Measurements from ENCODE around the gene SLC15A3. TPM values are rescaled to one million over a fixed set of nuclear protein-coding genes. Genes with fewer than 3 reads are reported as not detected.

The SLC15A3 gene
- total RNA-seq, 4 donors from 2014 or later, result 5.9 to 44.5 (median 28.7) TPM

DNA sequence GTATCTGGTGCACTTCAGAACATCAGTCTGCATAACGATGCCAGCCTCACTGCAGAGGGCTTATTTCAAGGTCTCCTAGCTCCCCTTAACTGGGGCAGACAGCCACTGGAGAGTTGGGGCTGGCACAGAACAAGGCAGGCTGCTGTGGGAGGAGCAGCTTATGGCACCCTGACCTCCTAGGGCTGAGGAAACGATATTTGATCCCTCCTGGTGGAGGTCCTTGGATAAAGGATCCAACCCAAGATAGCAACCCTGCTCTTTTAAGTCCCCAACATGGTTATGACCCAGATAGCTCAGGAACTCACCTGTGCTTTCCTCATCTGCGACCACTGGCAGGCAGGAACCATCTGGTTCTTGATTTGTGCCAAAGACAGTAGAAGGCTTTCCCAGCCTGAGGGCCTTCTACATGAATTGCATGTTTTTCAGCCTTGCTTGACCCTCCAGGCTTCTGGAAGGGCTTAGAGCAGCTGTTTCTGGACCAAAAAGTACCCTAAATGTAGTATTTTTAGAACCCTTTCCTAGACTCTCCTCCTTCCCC lies 35.2 kb downstream of the SLC15A3 start:
- no peak for TF ChIP-seq POLR2A (IDR thresholded peaks at IDR 0.05)
- TF ChIP-seq, protein P1, sequence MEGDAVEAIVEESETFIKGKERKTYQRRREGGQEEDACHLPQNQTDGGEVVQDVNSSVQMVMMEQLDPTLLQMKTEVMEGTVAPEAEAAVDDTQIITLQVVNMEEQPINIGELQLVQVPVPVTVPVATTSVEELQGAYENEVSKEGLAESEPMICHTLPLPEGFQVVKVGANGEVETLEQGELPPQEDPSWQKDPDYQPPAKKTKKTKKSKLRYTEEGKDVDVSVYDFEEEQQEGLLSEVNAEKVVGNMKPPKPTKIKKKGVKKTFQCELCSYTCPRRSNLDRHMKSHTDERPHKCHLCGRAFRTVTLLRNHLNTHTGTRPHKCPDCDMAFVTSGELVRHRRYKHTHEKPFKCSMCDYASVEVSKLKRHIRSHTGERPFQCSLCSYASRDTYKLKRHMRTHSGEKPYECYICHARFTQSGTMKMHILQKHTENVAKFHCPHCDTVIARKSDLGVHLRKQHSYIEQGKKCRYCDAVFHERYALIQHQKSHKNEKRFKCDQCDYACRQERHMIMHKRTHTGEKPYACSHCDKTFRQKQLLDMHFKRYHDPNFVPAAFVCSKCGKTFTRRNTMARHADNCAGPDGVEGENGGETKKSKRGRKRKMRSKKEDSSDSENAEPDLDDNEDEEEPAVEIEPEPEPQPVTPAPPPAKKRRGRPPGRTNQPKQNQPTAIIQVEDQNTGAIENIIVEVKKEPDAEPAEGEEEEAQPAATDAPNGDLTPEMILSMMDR (IDR thresholded peaks at IDR 0.05), result no peak
- Histone ChIP-seq H3K4me1 (peaks cover 11 to 17% of the 10 kb centered on the region in 2 donors), H3K9me3 (no peaks in the 10 kb centered on the region), H3K4me3 (no peak overlapping the region), H3K36me3 (no peaks in the 10 kb centered on the region), H3K27ac (no peak overlapping the region), H3K27me3 (no peaks in the 10 kb centered on the region)
- DNase-seq, result no peak
- intact Hi-C loops (cut with DNase I; ENCODE audit: low total_unique reads), result no loop called here

DNA sequence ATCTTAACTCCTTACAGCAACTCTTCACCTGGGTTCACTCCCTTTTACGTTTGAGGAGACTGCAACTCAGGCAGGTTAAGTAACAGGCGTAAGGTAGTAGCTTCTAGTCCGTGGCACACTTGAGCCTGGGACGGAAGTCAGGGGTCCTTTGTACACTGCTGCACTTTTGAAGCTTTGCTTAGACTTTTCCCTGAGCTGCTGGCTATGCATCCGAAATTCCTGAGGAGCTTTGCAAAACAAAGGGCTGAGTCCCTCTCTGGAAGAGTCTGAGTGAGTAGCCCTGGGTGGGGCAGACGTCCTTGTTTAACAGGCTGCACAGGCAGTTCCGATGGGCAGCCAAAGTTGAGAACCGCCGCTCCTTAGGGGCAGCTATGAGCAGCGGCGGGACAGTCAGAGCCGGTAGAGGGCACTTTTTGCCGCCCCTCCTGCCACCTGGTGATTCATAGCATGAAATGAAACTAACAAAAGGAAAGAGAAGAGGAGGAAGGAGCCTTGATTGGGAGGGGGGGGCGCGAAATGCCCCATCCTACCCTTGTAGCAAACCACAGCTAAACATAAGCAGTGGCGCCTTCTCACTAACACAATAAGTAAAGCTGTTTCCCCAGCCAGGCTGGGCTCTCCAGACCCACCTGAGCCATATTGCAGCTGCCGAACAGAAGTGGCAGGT lies 36.6 kb downstream of the SLC15A3 start:
- intact Hi-C loops (cut with DNase I; ENCODE audit: low total_unique reads), result no loop called here
- Histone ChIP-seq H3K36me3 (no peaks in the 10 kb centered on the region), H3K4me1 (peaks cover 11 to 17% of the 10 kb centered on the region in 2 donors), H3K4me3 (peak overlapping the region; percentile 63 to 96), H3K27ac (peak overlapping the region; percentile 91 to 95), H3K27me3 (no peaks in the 10 kb centered on the region), H3K9me3 (no peaks in the 10 kb centered on the region)
- TF ChIP-seq, protein P1 (IDR thresholded peaks at IDR 0.05), result peak in 3 of 4 experiments; percentile 17 to 32 (median 25)
- TF ChIP-seq POLR2A (IDR thresholded peaks at IDR 0.05), result no peak
- DNase-seq, result peak in 1 of 2 donors; percentile 50

DNA sequence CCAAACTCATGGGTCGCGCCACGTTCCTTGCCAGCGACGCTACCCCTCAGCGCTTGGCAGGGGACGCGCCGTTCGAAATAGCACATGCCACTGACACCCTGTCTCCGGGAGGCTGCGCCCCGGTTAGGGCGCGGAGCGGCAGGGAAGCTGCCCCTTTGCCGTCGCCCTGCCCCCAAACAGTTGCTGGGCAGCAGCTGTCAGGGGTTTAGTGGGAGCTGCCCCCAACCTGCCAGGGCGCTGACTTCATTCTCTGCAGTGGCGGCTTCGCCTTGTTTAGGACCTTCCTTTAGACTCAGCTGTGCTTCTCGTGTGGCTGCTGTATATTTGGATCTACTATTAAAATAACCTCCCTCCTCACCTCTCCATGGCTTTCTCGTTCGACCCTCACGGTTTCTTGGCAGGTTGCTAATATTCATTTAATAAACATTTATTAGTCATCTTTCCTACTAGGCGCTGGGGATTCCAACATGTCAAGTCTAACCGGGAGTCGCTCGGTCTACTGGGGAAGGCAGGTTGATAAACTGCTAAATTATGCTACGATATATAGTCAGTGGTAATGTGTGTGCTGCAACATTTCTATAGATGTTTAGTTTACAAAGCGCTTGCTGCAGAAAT lies 37.2 kb downstream of the SLC15A3 start:
- Histone ChIP-seq H3K4me3 (peak overlapping the region; percentile 63 to 96), H3K36me3 (no peaks in the 10 kb centered on the region), H3K27ac (peak overlapping the region; percentile 91 to 95), H3K27me3 (no peaks in the 10 kb centered on the region), H3K9me3 (no peaks in the 10 kb centered on the region), H3K4me1 (peaks cover 11 to 17% of the 10 kb centered on the region in 2 donors)
- intact Hi-C loops (cut with DNase I; ENCODE audit: low total_unique reads), result loop anchor here (5.0 kb wide), 1 partner anchor 72 kb away; the partner anchor contains the start of gene CCDC86
- TF ChIP-seq, protein P1 (IDR thresholded peaks at IDR 0.05), result no peak
- peak in 1 of 2 donors; percentile 54 for DNase-seq

DNA sequence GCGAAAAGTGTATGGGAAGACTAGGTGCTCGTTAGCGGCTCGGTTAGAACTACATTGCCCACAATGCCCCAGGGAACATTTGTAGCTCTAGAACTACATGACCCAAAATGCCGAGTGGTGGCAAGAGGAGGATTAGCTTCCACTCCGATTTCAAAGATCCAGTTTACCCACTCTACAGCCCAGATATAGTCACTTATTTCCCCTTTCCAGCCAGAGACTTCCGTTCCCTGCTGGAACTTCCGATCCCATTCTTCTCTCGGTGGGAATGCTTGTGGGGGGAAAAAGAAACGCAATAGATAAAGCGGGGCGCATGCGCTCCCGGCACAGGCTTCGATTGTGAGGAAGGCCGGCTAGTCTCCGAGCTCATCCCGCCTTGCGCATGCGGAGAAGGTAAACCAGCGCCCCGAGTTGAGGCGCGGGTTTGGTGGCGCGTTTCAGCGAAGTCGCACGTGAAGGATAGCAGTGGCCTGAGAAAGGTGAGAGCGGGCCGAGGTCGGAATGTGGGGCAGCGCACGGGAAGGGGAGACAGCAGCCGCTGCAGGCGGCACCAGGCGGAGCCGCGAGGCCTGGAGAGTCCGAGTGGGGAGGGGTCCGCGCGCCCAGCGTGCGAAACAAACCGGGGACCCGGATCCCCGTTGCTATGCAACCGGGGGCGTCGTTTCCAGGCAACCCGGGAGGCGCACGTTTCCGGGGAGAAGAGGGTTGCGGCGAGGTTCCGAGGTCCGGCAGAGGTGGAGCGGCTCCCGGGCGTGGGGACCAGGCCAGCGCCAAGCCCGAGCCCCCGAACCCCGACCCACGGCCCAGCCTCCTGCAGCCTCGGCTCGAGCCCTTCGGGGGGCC lies 38.0 kb downstream of the SLC15A3 start, which contains the start of gene TMEM109:
Gene TMEM109, plus strand, starts transcription at position 366 of the 840 bp plus-strand sequence. CDS start 5,536 bp downstream, outside the sequence.
- Histone ChIP-seq H3K36me3 (no peaks in the 10 kb centered on the region), H3K27ac (peak within 1 kb of the TSS; percentile 91 to 95), H3K4me1 (peaks cover 11 to 17% of the 10 kb centered on the region in 2 donors), H3K4me3 (peak within 1 kb of the TSS; percentile 63 to 96), H3K9me3 (no peaks in the 10 kb centered on the region), H3K27me3 (no peaks in the 10 kb centered on the region)
- peak; percentile 87 to 88 for DNase-seq
- intact Hi-C loops (cut with DNase I; ENCODE audit: low total_unique reads), result loop anchor here (5.0 kb wide), 1 partner anchor 72 kb away; the partner anchor contains the start of gene CCDC86
- TF ChIP-seq, protein P1 (IDR thresholded peaks at IDR 0.05), result peak in 2 of 4 experiments; percentile 1 to 15
- TF ChIP-seq POLR2A (IDR thresholded peaks at IDR 0.05), result peak; percentile 59 to 70
